Adrenal gland (tissue), 5 donors: Measurements from ENCODE around the gene ARHGEF40.

Experiments
- CTCF ChIP-seq, 6 experiments: fragments of 450-650 bp in 4 of 6; fragments of 200-600 bp in 2 of 6; sonication (generic) in 1 of 6; IDR thresholded peaks; 1 replicate in 5 of 6; 2 replicates in 1 of 6; pipeline versions ENCODE4 v1.5.1 to v1.8.0; 2016 to 2021; ENCODE audit warnings: antibody characterized with exemption in 6 of 6, mild to moderate bottlenecking in 2 of 6, moderate library complexity in 1 of 6
- POLR2A ChIP-seq, 2 donors: fragments of 450-650 bp; IDR thresholded peaks; one replicate each; pipeline ENCODE4 v1.6.1; 2017; ENCODE audit warnings: antibody characterized with exemption in 2 of 2, mild to moderate bottlenecking in 2 of 2, moderate library complexity in 1 of 2
- donor health status: DM: no; HTN: no; CAD: no.

GRCh38 chr14:21040370-21040925, 29.7 kb upstream of the ARHGEF40 start:
- TF ChIP-seq CTCF (IDR thresholded peaks at IDR 0.05) (peak in 2 of 6 experiments; percentile 9 to 13), POLR2A (IDR thresholded peaks at IDR 0.05) (no peak)
